Tibial nerve (tissue), 3 donors: ENCODE results near the gene ECSIT.
A peak's percentile ranks its signal among the peaks of the same experiment; 100 is the strongest.

Source experiments
- POLR2A ChIP-seq, 2 donors: fragments of 450-650 bp; IDR thresholded peaks; one replicate each; pipeline ENCODE4 v1.6.1; 2017; ENCODE audit warnings: antibody characterized with exemption in 2 of 2, mild to moderate bottlenecking in 2 of 2, moderate library complexity in 2 of 2
- TF ChIP-seq, protein P1 (sequence below), 5 experiments: fragments of 200-600 bp in 3 of 5; fragments of 450-650 bp in 2 of 5; sonication (generic) in 3 of 5; IDR thresholded peaks; one replicate each; pipeline ENCODE4 v1.5.1; 2016 to 2019; ENCODE audit warnings: antibody characterized with exemption in 5 of 5, mild to moderate bottlenecking in 3 of 5, moderate library complexity in 2 of 5

DNA sequence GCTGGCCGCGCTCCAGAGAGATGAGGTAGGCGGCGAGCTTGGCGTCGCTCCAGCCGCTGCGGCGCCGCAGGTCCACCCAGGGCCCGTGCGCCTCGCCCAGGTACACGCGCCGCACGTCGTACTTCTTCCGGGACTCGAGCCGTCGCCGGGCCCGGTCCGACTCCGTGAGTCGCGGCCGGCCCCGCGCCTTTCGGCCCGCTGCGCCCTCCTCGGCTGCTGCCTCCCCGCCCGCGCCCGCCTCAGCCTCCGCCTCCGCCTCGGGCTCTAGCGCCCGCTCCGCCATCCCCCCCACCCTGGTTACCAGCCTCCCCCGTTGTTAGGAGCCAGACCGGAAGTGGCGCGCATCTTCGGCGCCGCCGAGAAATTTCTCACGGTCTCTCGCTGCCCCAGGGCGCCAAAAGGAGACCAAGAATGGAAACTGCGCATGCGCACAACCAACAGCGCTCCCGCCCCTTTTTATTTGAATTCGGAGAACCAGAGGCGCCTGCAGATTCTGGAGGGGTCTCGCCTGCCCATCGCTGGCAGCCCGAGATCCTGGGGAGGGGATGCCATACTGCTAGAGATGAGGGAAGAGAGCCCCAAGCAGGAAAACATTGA lies 23.3 kb downstream of the ECSIT start, which contains the start of gene ZNF653:
- peak in 1 of 2 donors; percentile 34 for TF ChIP-seq POLR2A (IDR thresholded peaks at IDR 0.05)
- TF ChIP-seq, protein P1, sequence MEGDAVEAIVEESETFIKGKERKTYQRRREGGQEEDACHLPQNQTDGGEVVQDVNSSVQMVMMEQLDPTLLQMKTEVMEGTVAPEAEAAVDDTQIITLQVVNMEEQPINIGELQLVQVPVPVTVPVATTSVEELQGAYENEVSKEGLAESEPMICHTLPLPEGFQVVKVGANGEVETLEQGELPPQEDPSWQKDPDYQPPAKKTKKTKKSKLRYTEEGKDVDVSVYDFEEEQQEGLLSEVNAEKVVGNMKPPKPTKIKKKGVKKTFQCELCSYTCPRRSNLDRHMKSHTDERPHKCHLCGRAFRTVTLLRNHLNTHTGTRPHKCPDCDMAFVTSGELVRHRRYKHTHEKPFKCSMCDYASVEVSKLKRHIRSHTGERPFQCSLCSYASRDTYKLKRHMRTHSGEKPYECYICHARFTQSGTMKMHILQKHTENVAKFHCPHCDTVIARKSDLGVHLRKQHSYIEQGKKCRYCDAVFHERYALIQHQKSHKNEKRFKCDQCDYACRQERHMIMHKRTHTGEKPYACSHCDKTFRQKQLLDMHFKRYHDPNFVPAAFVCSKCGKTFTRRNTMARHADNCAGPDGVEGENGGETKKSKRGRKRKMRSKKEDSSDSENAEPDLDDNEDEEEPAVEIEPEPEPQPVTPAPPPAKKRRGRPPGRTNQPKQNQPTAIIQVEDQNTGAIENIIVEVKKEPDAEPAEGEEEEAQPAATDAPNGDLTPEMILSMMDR (IDR thresholded peaks at IDR 0.05), result no peak
